Cortex of kidney (tissue), 1 donor: ENCODE measurements around the gene CYP8B1.
"Not testable (repeated sequence)": the region's sequence is repeated elsewhere in the genome, so short reads cannot be mapped to it uniquely, and the experiment has no call there.

Experiments used
- DNase-seq: peaks from one replicate; lab custom pipeline; 2025; lab: John Stamatoyannopoulos, UW

CYP8B1 gene

GRCh38 chr3:42884324-42884723 lies 8.6 kb upstream of the CYP8B1 start:
- DNase-seq, result no peak

GRCh38 chr3:42883251-42883930 lies 7.7 kb upstream of the CYP8B1 start:
- DNase-seq, result not testable (repeated sequence)

GRCh38 chr3:42880601-42881451 lies 5.1 kb upstream of the CYP8B1 start:
- DNase-seq, result no peak

- DNase-seq, result no peak
Observed at GRCh38 chr3:42880183-42880582, 4.5 kb upstream of the CYP8B1 start.

- DNase-seq, result no peak
Observed at GRCh38 chr3:42877881-42878280, 2.2 kb upstream of the CYP8B1 start.

- DNase-seq, result no peak
Observed at GRCh38 chr3:42876940-42877720, 1.5 kb upstream of the CYP8B1 start.

- DNase-seq, result no peak
Observed at GRCh38 chr3:42876401-42876800, 722 bp upstream of the CYP8B1 start.

- no peak for DNase-seq
Observed at GRCh38 chr3:42874749-42875148, 930 bp downstream of the CYP8B1 start.

GRCh38 chr3:42873221-42873982 lies 2.3 kb downstream of the CYP8B1 start:
- no peak for DNase-seq

- DNase-seq, result no peak
Observed at GRCh38 chr3:42872718-42873117, 3.0 kb downstream of the CYP8B1 start.

- DNase-seq, result no peak
Observed at GRCh38 chr3:42871592-42872196, 4.0 kb downstream of the CYP8B1 start.

- no peak for DNase-seq
Observed at GRCh38 chr3:42868841-42869240, 6.8 kb downstream of the CYP8B1 start.

- DNase-seq, result no peak
Observed at GRCh38 chr3:42867138-42867537, 8.5 kb downstream of the CYP8B1 start.

- no peak for DNase-seq
Observed at GRCh38 chr3:42865256-42865655, 10.4 kb downstream of the CYP8B1 start.

GRCh38 chr3:42864321-42864950 lies 11.2 kb downstream of the CYP8B1 start:
- DNase-seq, result no peak

GRCh38 chr3:42856544-42856943 lies 19.1 kb downstream of the CYP8B1 start:
- DNase-seq, result no peak

GRCh38 chr3:42855547-42856380 lies 19.9 kb downstream of the CYP8B1 start:
- DNase-seq, result no peak

GRCh38 chr3:42855219-42855546 lies 20.5 kb downstream of the CYP8B1 start:
- no peak for DNase-seq

GRCh38 chr3:42853739-42854302 lies 21.9 kb downstream of the CYP8B1 start:
- no peak for DNase-seq

GRCh38 chr3:42853056-42853455 lies 22.6 kb downstream of the CYP8B1 start:
- no peak for DNase-seq
